CD1c-positive myeloid dendritic cell (primary cell): Measurements from ENCODE around the gene ADAMTS4.
A peak's percentile ranks its signal among the peaks of the same experiment; 100 is the strongest.

Experiments
- DNase-seq: peaks from one replicate; pipeline ENCODE4 v3.0.0-alpha.2; 2016; ENCODE audit errors: extremely low spot score

Gene ADAMTS4

DNA sequence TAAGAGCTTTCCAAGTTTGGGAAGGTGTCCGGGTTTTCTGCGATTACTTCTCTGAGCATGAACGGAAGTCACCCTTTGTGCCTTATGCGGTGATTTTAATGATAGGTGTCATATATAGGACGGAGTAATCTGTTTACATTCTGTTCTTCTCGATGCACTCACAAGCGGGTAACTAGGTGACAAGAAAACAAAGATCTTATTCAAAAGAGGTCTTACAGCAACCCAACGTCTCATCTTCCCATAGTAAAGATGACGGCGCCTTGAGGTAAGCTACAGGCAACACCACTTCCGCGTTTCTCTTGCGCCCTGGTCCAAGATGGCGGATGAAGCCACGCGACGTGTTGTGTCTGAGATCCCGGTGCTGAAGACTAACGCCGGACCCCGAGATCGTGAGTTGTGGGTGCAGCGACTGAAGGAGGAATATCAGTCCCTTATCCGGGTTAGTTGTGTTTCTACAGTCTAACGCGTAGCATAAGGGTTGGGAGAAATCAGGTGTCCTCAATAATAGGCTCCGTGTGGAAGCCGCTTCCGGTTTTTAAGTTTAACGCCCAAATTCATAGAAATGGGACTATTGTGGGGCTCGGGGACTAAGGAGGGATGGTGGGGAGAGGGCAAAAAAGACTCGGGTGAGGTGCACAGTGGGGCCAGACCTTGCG, 45.0 kb downstream of the ADAMTS4 start, which contains the start of gene UFC1:
Gene UFC1 (plus strand): TSS at position 297 of the 656 bp plus-strand sequence. CDS start 20 bp downstream, at position 317.
- DNase-seq, result peak; percentile 90

DNA sequence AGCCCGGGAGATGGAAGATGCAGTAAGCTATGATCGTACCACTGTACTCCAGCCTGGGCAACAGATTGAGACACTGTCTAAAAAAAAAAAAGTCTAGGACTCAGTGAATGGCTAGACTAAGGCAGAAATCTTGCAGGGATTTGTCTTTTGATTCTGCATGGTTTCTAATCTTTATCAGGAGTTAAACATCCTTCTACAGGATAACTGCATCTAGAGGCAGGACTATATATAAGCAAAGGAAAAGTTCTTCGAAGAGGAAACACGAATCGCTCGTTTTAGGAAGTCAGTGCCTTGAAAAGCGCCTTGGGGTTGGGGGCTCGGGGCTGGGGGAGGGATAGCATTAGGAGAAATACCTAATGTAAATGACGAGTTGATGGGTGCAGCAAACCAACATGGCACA, 45.7 kb downstream of the ADAMTS4 start:
- no peak for DNase-seq

GRCh38 chr1:161145832-161146231, 53.0 kb downstream of the ADAMTS4 start:
- no peak for DNase-seq

DNA sequence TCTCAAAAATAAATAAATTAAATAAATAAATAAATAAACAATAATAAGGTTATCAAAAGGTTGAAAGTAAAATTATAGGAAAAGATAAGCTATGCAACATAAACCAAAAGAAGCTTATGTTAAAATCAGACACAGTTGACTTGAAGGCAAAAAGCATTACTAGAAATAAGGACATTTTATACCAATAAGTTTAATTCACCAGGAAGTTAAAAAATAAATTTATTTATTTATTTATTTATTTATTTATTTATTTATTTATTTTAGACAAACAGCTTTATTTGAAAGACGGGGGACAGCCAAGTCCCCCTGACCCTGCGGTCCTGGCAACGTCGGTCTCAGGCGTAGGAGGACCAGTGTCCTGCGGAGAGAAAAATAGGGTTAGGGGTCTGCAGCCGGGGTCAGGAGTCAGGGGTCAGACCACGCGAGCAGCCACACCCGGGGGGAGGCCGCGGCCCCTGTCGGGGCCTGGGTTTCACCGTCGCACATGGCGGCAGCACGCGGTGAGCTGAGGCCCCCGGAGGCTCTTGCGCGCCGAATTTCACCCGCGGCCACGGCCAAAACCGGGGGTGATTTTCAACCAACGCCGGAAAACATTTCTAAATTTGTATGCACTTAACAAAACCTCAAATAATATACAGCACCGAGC, 58.0 kb downstream of the ADAMTS4 start:
- DNase-seq, result no peak

DNA sequence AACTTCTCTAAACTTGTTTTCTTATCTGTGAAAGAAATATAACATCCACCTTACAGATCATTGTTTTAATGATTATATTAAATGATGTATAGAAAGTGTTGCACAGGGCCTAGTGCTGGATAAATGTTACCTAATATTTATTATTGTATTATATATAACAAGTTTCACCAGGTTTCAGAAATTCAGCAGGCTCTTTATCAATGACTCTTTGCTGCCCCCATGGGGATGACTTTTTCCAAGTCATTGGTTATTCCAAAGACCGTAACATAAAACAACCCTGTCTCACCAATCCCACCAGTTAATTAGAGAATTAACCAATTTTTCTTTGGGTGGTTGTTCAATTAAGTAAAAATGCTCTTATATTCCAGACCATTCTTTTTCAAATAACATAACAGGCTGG, 59.1 kb downstream of the ADAMTS4 start:
- DNase-seq, result peak; percentile 70

DNA sequence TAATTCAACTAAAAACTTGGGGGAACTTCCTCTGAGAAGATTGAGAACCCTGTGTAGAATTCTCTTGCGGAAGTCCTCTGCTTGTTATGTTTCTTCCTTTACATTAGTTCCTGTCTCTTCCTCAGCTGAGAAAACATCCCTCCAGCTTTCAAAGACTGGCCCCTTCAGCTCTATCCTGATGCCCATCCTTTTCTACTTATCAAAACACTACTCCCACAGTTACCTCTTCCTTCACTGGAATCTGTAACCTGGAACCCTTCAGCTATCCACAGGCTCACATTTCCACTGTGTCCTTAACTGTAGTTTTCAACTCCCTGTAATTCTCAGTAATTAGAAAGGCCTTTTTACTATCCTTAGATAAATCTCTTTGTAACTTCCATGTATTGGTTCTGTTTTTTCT, 60.4 kb downstream of the ADAMTS4 start:
- no peak for DNase-seq

GRCh38 chr1:161137881-161138280, 61.0 kb downstream of the ADAMTS4 start:
- no peak for DNase-seq
